ENCODE measurements around the gene PLPPR3.
"Not testable (repeated sequence)": the region's sequence is repeated elsewhere in the genome, so short reads cannot be mapped to it uniquely, and the experiment has no call there.

Gene PLPPR3

GRCh38 chr19:825897-826644 lies 4.3 kb upstream of the PLPPR3 start:
- no peak overlapping the region for H3K9ac ChIP-seq (ENCODE audit: low read length)
- no peaks in the 10 kb centered on the region for H3K9me3 ChIP-seq (ENCODE audit: control insufficient read depth, insufficient read depth, low read depth, low read length)
- H3K36me3 ChIP-seq (ENCODE audit: control insufficient read depth, insufficient read depth, low read length): no peaks in the 10 kb centered on the region
- no peak overlapping the region for H3K4me3 ChIP-seq (ENCODE audit: low read depth, low read length)
- no peak overlapping the region for H3K27ac ChIP-seq (ENCODE audit: low read depth, low read length)
- no peaks in the 10 kb centered on the region for H3K27me3 ChIP-seq (ENCODE audit: control insufficient read depth, insufficient read depth, low read length)
- peaks cover 3% of the 10 kb centered on the region; the same call in 1 of the 2 replicates for H3K4me1 ChIP-seq (ENCODE audit: control insufficient read depth, insufficient read depth, low read length)

GRCh38 chr19:824885-825284 lies 3.1 kb upstream of the PLPPR3 start:
- H3K9me3 ChIP-seq (ENCODE audit: control insufficient read depth, insufficient read depth, low read depth, low read length): no peaks in the 10 kb centered on the region
- H3K27ac ChIP-seq (ENCODE audit: low read depth, low read length): no peak overlapping the region
- H3K36me3 ChIP-seq (ENCODE audit: control insufficient read depth, insufficient read depth, low read length): no peaks in the 10 kb centered on the region
- H3K27me3 ChIP-seq (ENCODE audit: control insufficient read depth, insufficient read depth, low read length): no peaks in the 10 kb centered on the region
- no peak overlapping the region for H3K4me3 ChIP-seq (ENCODE audit: low read depth, low read length)
- no peak overlapping the region for H3K9ac ChIP-seq (ENCODE audit: low read length)
- peaks cover 3% of the 10 kb centered on the region; the same call in 1 of the 2 replicates for H3K4me1 ChIP-seq (ENCODE audit: control insufficient read depth, insufficient read depth, low read length)

- Histone ChIP-seq H3K36me3 (ENCODE audit: control insufficient read depth, insufficient read depth, low read length) (no peaks in the 10 kb centered on the region), H3K27me3 (ENCODE audit: control insufficient read depth, insufficient read depth, low read length) (no peaks in the 10 kb centered on the region), H3K27ac (ENCODE audit: low read depth, low read length) (no peak overlapping the region), H3K4me3 (ENCODE audit: low read depth, low read length) (no peak overlapping the region), H3K9ac (ENCODE audit: low read length) (no peak overlapping the region), H3K4me1 (ENCODE audit: control insufficient read depth, insufficient read depth, low read length) (peaks cover 3% of the 10 kb centered on the region; the same call in 1 of the 2 replicates), H3K9me3 (ENCODE audit: control insufficient read depth, insufficient read depth, low read depth, low read length) (no peaks in the 10 kb centered on the region)
Observed at GRCh38 chr19:823565-824121, 1.9 kb upstream of the PLPPR3 start.

- peak overlapping the region; percentile 68 for H3K4me3 ChIP-seq (ENCODE audit: low read depth, low read length)
- H3K27me3 ChIP-seq (ENCODE audit: control insufficient read depth, insufficient read depth, low read length): no peaks in the 10 kb centered on the region
- no peak overlapping the region for H3K9ac ChIP-seq (ENCODE audit: low read length)
- H3K36me3 ChIP-seq (ENCODE audit: control insufficient read depth, insufficient read depth, low read length): peaks cover 3% of the 10 kb centered on the region; the same call in 1 of the 2 replicates
- H3K4me1 ChIP-seq (ENCODE audit: control insufficient read depth, insufficient read depth, low read length): peaks cover 3% of the 10 kb centered on the region; the same call in 1 of the 2 replicates
- H3K9me3 ChIP-seq (ENCODE audit: control insufficient read depth, insufficient read depth, low read depth, low read length): no peaks in the 10 kb centered on the region
- H3K27ac ChIP-seq (ENCODE audit: low read depth, low read length): peak overlapping the region; percentile 33; the same call in 1 of the 2 replicates
Observed at GRCh38 chr19:821231-821824, 427 bp downstream of the PLPPR3 start.

GRCh38 chr19:820212-820611 lies 1.5 kb downstream of the PLPPR3 start:
- H3K36me3 ChIP-seq (ENCODE audit: control insufficient read depth, insufficient read depth, low read length): peaks cover 11% of the 10 kb centered on the region
- not testable (repeated sequence) for H3K27ac ChIP-seq (ENCODE audit: low read depth, low read length); H3K4me3 ChIP-seq (ENCODE audit: low read depth, low read length); H3K27me3 ChIP-seq (ENCODE audit: control insufficient read depth, insufficient read depth, low read length); H3K4me1 ChIP-seq (ENCODE audit: control insufficient read depth, insufficient read depth, low read length); H3K9me3 ChIP-seq (ENCODE audit: control insufficient read depth, insufficient read depth, low read depth, low read length); H3K9ac ChIP-seq (ENCODE audit: low read length)

- no peak overlapping the region for H3K4me3 ChIP-seq (ENCODE audit: low read depth, low read length)
- H3K4me1 ChIP-seq (ENCODE audit: control insufficient read depth, insufficient read depth, low read length): no peaks in the 10 kb centered on the region
- H3K9ac ChIP-seq (ENCODE audit: low read length): no peak overlapping the region
- no peaks in the 10 kb centered on the region for H3K27me3 ChIP-seq (ENCODE audit: control insufficient read depth, insufficient read depth, low read length)
- no peaks in the 10 kb centered on the region for H3K9me3 ChIP-seq (ENCODE audit: control insufficient read depth, insufficient read depth, low read depth, low read length)
- H3K36me3 ChIP-seq (ENCODE audit: control insufficient read depth, insufficient read depth, low read length): peaks cover 38% of the 10 kb centered on the region
- H3K27ac ChIP-seq (ENCODE audit: low read depth, low read length): no peak overlapping the region
Observed at GRCh38 chr19:816500-816857, 5.3 kb downstream of the PLPPR3 start.

- Histone ChIP-seq H3K4me3 (ENCODE audit: low read depth, low read length) (no peak overlapping the region), H3K27me3 (ENCODE audit: control insufficient read depth, insufficient read depth, low read length) (no peaks in the 10 kb centered on the region), H3K36me3 (ENCODE audit: control insufficient read depth, insufficient read depth, low read length) (peaks cover 44% of the 10 kb centered on the region), H3K9ac (ENCODE audit: low read length) (no peak overlapping the region), H3K9me3 (ENCODE audit: control insufficient read depth, insufficient read depth, low read depth, low read length) (no peaks in the 10 kb centered on the region), H3K4me1 (ENCODE audit: control insufficient read depth, insufficient read depth, low read length) (no peaks in the 10 kb centered on the region), H3K27ac (ENCODE audit: low read depth, low read length) (no peak overlapping the region)
Observed at GRCh38 chr19:815775-816499, 5.8 kb downstream of the PLPPR3 start.

GRCh38 chr19:815079-815774 lies 6.5 kb downstream of the PLPPR3 start:
- H3K9ac ChIP-seq (ENCODE audit: low read length): no peak overlapping the region
- no peak overlapping the region for H3K4me3 ChIP-seq (ENCODE audit: low read depth, low read length)
- no peaks in the 10 kb centered on the region for H3K9me3 ChIP-seq (ENCODE audit: control insufficient read depth, insufficient read depth, low read depth, low read length)
- no peaks in the 10 kb centered on the region for H3K4me1 ChIP-seq (ENCODE audit: control insufficient read depth, insufficient read depth, low read length)
- no peaks in the 10 kb centered on the region for H3K27me3 ChIP-seq (ENCODE audit: control insufficient read depth, insufficient read depth, low read length)
- no peak overlapping the region for H3K27ac ChIP-seq (ENCODE audit: low read depth, low read length)
- peaks cover 51% of the 10 kb centered on the region for H3K36me3 ChIP-seq (ENCODE audit: control insufficient read depth, insufficient read depth, low read length)

- H3K9me3 ChIP-seq (ENCODE audit: control insufficient read depth, insufficient read depth, low read depth, low read length): no peaks in the 10 kb centered on the region
- H3K27me3 ChIP-seq (ENCODE audit: control insufficient read depth, insufficient read depth, low read length): no peaks in the 10 kb centered on the region
- H3K4me1 ChIP-seq (ENCODE audit: control insufficient read depth, insufficient read depth, low read length): no peaks in the 10 kb centered on the region
- H3K4me3 ChIP-seq (ENCODE audit: low read depth, low read length): no peak overlapping the region
- H3K36me3 ChIP-seq (ENCODE audit: control insufficient read depth, insufficient read depth, low read length): peaks cover 59% of the 10 kb centered on the region
- no peak overlapping the region for H3K9ac ChIP-seq (ENCODE audit: low read length)
- H3K27ac ChIP-seq (ENCODE audit: low read depth, low read length): no peak overlapping the region
Observed at GRCh38 chr19:814152-815078, 7.3 kb downstream of the PLPPR3 start.
